Stimulated activated CD4-positive, alpha-beta T cell treated with anti-CD3 and anti-CD28 coated beads, Interleukin-1b, Interleukin-23, amount 100 ng/mL, for 24 hours (primary cell): ENCODE measurements around the gene GPR153.
"Not testable (repeated sequence)": the region's sequence is repeated elsewhere in the genome, so short reads cannot be mapped to it uniquely, and the experiment has no call there.

Source experiments
- DNase-seq, 4 experiments: peaks; one replicate each; pipeline ENCODE4 v3.0.0-alpha.2; 2020; ENCODE audit warnings: low read depth in 4 of 4, low spot score in 1 of 4

GPR153 gene

GRCh38 chr1:6235296-6235677 is 25.6 kb downstream of the GPR153 start:
- no peak for DNase-seq

- DNase-seq = no peak
Measured at GRCh38 chr1:6234502-6235295, 26.2 kb downstream of the GPR153 start.

- DNase-seq = no peak
Measured at GRCh38 chr1:6233376-6233775, 27.5 kb downstream of the GPR153 start.

GRCh38 chr1:6225651-6226050 is 35.2 kb downstream of the GPR153 start:
- DNase-seq = no peak

- DNase-seq = no peak
Measured at GRCh38 chr1:6224718-6225117, 36.2 kb downstream of the GPR153 start.

GRCh38 chr1:6223617-6224016 is 37.3 kb downstream of the GPR153 start:
- no peak for DNase-seq

- DNase-seq = no peak
Measured at GRCh38 chr1:6222636-6223035, 38.3 kb downstream of the GPR153 start.

GRCh38 chr1:6221210-6221784 is 39.6 kb downstream of the GPR153 start:
- no peak for DNase-seq

GRCh38 chr1:6220236-6220635 is 40.7 kb downstream of the GPR153 start:
- no peak for DNase-seq

- not testable (repeated sequence) for DNase-seq
Measured at GRCh38 chr1:6219641-6220040, 41.3 kb downstream of the GPR153 start.

GRCh38 chr1:6218375-6219164 is 42.3 kb downstream of the GPR153 start:
- no peak for DNase-seq

- DNase-seq = no peak
Measured at GRCh38 chr1:6212193-6212959, 48.5 kb downstream of the GPR153 start.

- no peak for DNase-seq
Measured at GRCh38 chr1:6211731-6212130, 49.2 kb downstream of the GPR153 start.

GRCh38 chr1:6210591-6211355 is 50.1 kb downstream of the GPR153 start:
- DNase-seq = no peak

GRCh38 chr1:6209661-6210580 is 51.0 kb downstream of the GPR153 start:
- no peak for DNase-seq

- DNase-seq = no peak
Measured at GRCh38 chr1:6208723-6209660, 51.9 kb downstream of the GPR153 start.

- no peak for DNase-seq
Measured at GRCh38 chr1:6207921-6208320, 53.0 kb downstream of the GPR153 start.

- no peak for DNase-seq
Measured at GRCh38 chr1:6207075-6207885, 53.6 kb downstream of the GPR153 start.
